HCT116 (cell line): Measurements from ENCODE around the gene VPS26B. TPM values are rescaled to one million over a fixed set of nuclear protein-coding genes. Genes with fewer than 3 reads are reported as not detected.

Experiments
- ATAC-seq: fragments of 200-7000 bp; cut with Tn5 transposase; 2 replicates; pipeline ENCODE4 v1.9.1; 2020; ENCODE audit warnings: mild to moderate bottlenecking, moderate library complexity
- BruUV-seq: library from RNA; stranded (reverse); fragments of 400-500 nt; replicated peaks from 2 replicates; lab custom pipeline; 2021; lab: Mats Ljungman, UMichigan
- CTCF ChIA-PET: fragments of 300-600 bp; sonication (Branson Sonifier 250); formaldehyde crosslinking; loops from one replicate; lab custom pipeline; 2021; ENCODE audit warnings: antibody characterized with exemption; lab: Charles Lee
- POLR2A ChIA-PET: fragments of 300-600, 350-600 bp; sonication (Branson Sonifier 250); formaldehyde crosslinking; loops from one replicate; lab custom pipeline; 2021; ENCODE audit warnings: antibody characterized with exemption; lab: Charles Lee
- RAD21 ChIA-PET, 2 experiments: fragments of 300-600 bp; sonication (Branson Sonifier 250); formaldehyde crosslinking; loops; one replicate each; lab custom pipeline; 2023; ENCODE audit warnings: low total read pairs in 2 of 2; ENCODE audit not compliant: uncharacterized antibody in 2 of 2, unreplicated experiment in 2 of 2, low non-redundant PET in 1 of 2; lab: Charles Lee
- DNase-seq: peaks from one replicate; pipeline ENCODE4 v3.0.0-alpha.2; 2010; ENCODE audit warnings: low read depth, low spot score
- H2AFZ ChIP-seq: fragments of 200-600 bp; shearing (Covaris generic), sonication (generic); 2 replicates; pipeline ENCODE4 v1.6.1; 2017; ENCODE audit warnings: low read depth, mixed run types, mixed read lengths, antibody characterized with exemption, low read length; ENCODE audit not compliant: poor library complexity, severe bottlenecking
- H3K27ac ChIP-seq: 2 replicates; pipeline ENCODE4 v1.5.1; 2012; ENCODE audit warnings: low read depth, low read length
- H3K27me3 ChIP-seq: fragments of 200-600 bp; sonication (generic); 2 replicates; pipeline ENCODE4 v1.6.1; 2016; ENCODE audit warnings: mixed run types, low read length, mixed read lengths; ENCODE audit not compliant: insufficient read depth
- H3K36me3 ChIP-seq, 2 experiments: fragments of 200-500 bp in 1 of 2; fragments of 200-600 bp in 1 of 2; sonication (Bioruptor generic) in 1 of 2; sonication (generic) in 1 of 2; 2 replicates each; pipeline versions ENCODE4 v1.5.1 to v1.6.1; 2014 to 2016; ENCODE audit warnings: low read length in 2 of 2, inconsistent platforms in 1 of 2, mixed read lengths in 1 of 2, mixed run types in 1 of 2; ENCODE audit not compliant: insufficient read depth in 2 of 2, control insufficient read depth in 1 of 2
- H3K4me1 ChIP-seq, 2 experiments: fragments of 200-600 bp in 1 of 2; sonication (generic) in 1 of 2; 2 replicates each; pipeline versions ENCODE4 v1.5.1 to v1.6.1; 2012 to 2017; ENCODE audit warnings: low read length in 2 of 2, inconsistent platforms in 1 of 2, mild to moderate bottlenecking in 1 of 2, mixed read lengths in 1 of 2, mixed run types in 1 of 2, moderate library complexity in 1 of 2; ENCODE audit not compliant: insufficient read depth in 2 of 2, control insufficient read depth in 1 of 2
- H3K4me2 ChIP-seq: fragments of 200-600 bp; sonication (generic); 2 replicates; pipeline ENCODE4 v1.6.1; 2017; ENCODE audit warnings: mixed run types, low read length, mixed read lengths
- H3K4me3 ChIP-seq, 2 experiments: fragments of 200-600 bp in 1 of 2; sonication (generic) in 1 of 2; replicated peaks in 1 of 2; 2 replicates each; pipeline ENCODE4 v1.5.1; 2011 to 2016; ENCODE audit warnings: low read length in 2 of 2, control low read depth in 1 of 2, low read depth in 1 of 2, mild to moderate bottlenecking in 1 of 2, mixed read lengths in 1 of 2, mixed run types in 1 of 2
- H3K79me2 ChIP-seq: fragments of 200-600 bp; sonication (generic); 2 replicates; pipeline ENCODE4 v1.6.1; 2017; ENCODE audit warnings: mild to moderate bottlenecking, mixed run types, low read length, moderate library complexity, mixed read lengths; ENCODE audit not compliant: insufficient read depth
- H3K9ac ChIP-seq: fragments of 200-600 bp; sonication (generic); 2 replicates; pipeline ENCODE4 v1.6.1; 2016; ENCODE audit warnings: low read length, mixed read lengths
- H3K9me2 ChIP-seq: fragments of 200-600 bp; sonication (generic), shearing (Covaris generic); 2 replicates; pipeline ENCODE4 v1.6.1; 2017; ENCODE audit warnings: mixed run types, mild to moderate bottlenecking, moderate library complexity; ENCODE audit not compliant: insufficient read depth
- H3K9me3 ChIP-seq, 2 experiments: fragments of 200-500 bp in 1 of 2; fragments of 200-600 bp in 1 of 2; sonication (Bioruptor generic) in 1 of 2; sonication (generic) in 1 of 2; 2 replicates each; pipeline ENCODE4 v1.6.1; 2014 to 2017; ENCODE audit warnings: low read length in 2 of 2, mixed read lengths in 2 of 2, inconsistent platforms in 1 of 2, low read depth in 1 of 2, mild to moderate bottlenecking in 1 of 2, mixed run types in 1 of 2, moderate library complexity in 1 of 2; ENCODE audit not compliant: control insufficient read depth in 1 of 2, insufficient read depth in 1 of 2
- H4K20me1 ChIP-seq: fragments of 200-600 bp; sonication (generic), shearing (Covaris generic); 2 replicates; pipeline ENCODE4 v1.6.1; 2017; ENCODE audit warnings: mixed run types, mild to moderate bottlenecking, moderate library complexity; ENCODE audit not compliant: insufficient read depth
- ELF1 ChIP-seq: IDR thresholded peaks from 2 replicates; pipeline ENCODE4 v1.6.1; 2012; ENCODE audit warnings: low read depth, borderline replicate concordance
- EZH2 ChIP-seq: fragments of 200-600 bp; sonication (generic); IDR thresholded peaks from 2 replicates; pipeline ENCODE4 v1.6.1; 2017; ENCODE audit warnings: antibody characterized with exemption, mixed run types
- FOSL1 ChIP-seq: IDR thresholded peaks from 2 replicates; pipeline ENCODE4 v1.6.1; 2012; ENCODE audit warnings: low read depth
- JUND ChIP-seq: IDR thresholded peaks from 2 replicates; pipeline ENCODE4 v1.6.1; 2012
- MAX ChIP-seq: IDR thresholded peaks from 2 replicates; pipeline ENCODE4 v1.6.1; 2012
- POLR2A ChIP-seq: IDR thresholded peaks from 2 replicates; pipeline ENCODE4 v1.7.0; 2011; ENCODE audit warnings: borderline replicate concordance; ENCODE audit not compliant: insufficient read depth, insufficient read length; ENCODE audit errors: extremely low read depth
- POLR2AphosphoS5 ChIP-seq: IDR thresholded peaks from 2 replicates; pipeline ENCODE4 v1.6.1; 2011; ENCODE audit warnings: mild to moderate bottlenecking, low read depth, low read length, moderate library complexity
- intact Hi-C: fragments of 100-400 bp; cut with micrococcal nuclease; formaldehyde crosslinking; loops from 2 replicates; pipeline ENCODE4 v1.10.0; 2022
- total RNA-seq: library from RNA; stranded (reverse); gene quantifications from one replicate; pipeline ENCODE4 v1.2.1, GENCODE V29; 2021; ENCODE audit not compliant: unreplicated experiment
- TF ChIP-seq, protein P1 (sequence below): IDR thresholded peaks from 2 replicates; pipeline ENCODE4 v1.6.1; 2012; ENCODE audit warnings: low read depth
- TF ChIP-seq, protein P2 (sequence below): IDR thresholded peaks from 2 replicates; pipeline ENCODE4 v1.6.1; 2012

VPS26B gene
- total RNA-seq, 1 experiment from 2014 or later = 26.6 TPM

DNA sequence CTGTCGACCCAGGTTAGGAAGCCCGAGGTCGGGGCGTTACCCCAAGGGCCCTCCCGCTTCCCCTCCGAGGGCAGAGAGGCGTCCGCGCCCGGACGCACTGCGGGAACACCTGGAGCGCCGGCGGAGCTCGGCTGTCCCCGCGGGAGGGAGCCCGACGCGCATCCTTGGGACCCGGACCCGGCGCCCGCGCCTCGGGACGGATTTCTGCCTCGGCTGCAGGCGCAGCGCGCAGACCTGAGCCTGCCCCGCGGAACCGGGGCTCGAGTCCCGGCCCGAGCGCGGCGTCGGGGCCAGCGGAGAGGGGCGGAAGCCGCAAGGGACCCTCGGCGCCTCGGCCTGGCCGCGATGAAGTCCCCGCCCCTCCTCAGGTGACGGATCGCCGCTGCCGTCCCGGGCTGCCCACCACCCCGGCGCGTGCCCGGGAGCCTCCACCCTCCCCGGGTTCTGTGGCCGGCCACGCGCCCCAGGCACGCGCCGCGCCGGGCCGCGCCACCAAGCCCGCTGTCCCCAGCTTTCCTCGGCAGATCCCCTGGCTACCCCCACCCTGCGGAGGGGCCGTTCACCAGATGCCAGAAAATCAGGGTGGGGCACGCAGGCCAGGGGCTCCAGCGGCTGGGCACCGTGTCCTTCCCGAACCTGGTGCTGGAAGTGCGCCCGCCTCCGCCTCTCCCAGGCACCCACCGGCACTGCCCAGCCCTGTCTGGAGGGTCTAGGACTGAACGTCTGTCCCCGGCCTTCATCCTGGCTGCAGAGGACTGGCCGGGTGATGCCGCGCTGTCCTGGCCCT lies 52.1 kb downstream of the VPS26B start:
- ChIA-PET POLR2A (no interaction called here), CTCF (no interaction called here)
- no peaks in the 10 kb centered on the region for H3K9me3 ChIP-seq
- no peak for DNase-seq
- H4K20me1 ChIP-seq = no peaks in the 10 kb centered on the region
- TF ChIP-seq FOSL1 (no peak), POLR2AphosphoS5 (no peak), POLR2A (no peak), JUND (no peak), MAX (no peak), EZH2 (no peak), ELF1 (no peak)
- TF ChIP-seq, protein P1, sequence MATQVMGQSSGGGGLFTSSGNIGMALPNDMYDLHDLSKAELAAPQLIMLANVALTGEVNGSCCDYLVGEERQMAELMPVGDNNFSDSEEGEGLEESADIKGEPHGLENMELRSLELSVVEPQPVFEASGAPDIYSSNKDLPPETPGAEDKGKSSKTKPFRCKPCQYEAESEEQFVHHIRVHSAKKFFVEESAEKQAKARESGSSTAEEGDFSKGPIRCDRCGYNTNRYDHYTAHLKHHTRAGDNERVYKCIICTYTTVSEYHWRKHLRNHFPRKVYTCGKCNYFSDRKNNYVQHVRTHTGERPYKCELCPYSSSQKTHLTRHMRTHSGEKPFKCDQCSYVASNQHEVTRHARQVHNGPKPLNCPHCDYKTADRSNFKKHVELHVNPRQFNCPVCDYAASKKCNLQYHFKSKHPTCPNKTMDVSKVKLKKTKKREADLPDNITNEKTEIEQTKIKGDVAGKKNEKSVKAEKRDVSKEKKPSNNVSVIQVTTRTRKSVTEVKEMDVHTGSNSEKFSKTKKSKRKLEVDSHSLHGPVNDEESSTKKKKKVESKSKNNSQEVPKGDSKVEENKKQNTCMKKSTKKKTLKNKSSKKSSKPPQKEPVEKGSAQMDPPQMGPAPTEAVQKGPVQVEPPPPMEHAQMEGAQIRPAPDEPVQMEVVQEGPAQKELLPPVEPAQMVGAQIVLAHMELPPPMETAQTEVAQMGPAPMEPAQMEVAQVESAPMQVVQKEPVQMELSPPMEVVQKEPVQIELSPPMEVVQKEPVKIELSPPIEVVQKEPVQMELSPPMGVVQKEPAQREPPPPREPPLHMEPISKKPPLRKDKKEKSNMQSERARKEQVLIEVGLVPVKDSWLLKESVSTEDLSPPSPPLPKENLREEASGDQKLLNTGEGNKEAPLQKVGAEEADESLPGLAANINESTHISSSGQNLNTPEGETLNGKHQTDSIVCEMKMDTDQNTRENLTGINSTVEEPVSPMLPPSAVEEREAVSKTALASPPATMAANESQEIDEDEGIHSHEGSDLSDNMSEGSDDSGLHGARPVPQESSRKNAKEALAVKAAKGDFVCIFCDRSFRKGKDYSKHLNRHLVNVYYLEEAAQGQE = no peak
- TF ChIP-seq, protein P2, sequence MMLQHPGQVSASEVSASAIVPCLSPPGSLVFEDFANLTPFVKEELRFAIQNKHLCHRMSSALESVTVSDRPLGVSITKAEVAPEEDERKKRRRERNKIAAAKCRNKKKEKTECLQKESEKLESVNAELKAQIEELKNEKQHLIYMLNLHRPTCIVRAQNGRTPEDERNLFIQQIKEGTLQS = no peak
- TF ChIP-seq, all 23 proteins: peak for 0
- Histone ChIP-seq H3K27ac (no peak overlapping the region), H3K9me2 (no peaks in the 10 kb centered on the region), H3K9ac (no peak overlapping the region), H3K79me2 (no peaks in the 10 kb centered on the region), H3K4me3 (no peak overlapping the region), H3K36me3 (no peaks in the 10 kb centered on the region), H3K4me1 (no peaks in the 10 kb centered on the region), H3K4me2 (no peak overlapping the region), H3K27me3 (no peaks in the 10 kb centered on the region), H2AFZ (no peak overlapping the region)
- BruUV-seq = no TSS peak
- intact Hi-C loops = no loop called here
- ATAC-seq = no peak
- RAD21 ChIA-PET = no interaction called here
